Measurements from ENCODE around the gene NF1.

GRCh38 chr17:31148205-31148604 is 53.4 kb downstream of the NF1 start:
- TF ChIP-seq CTCF (IDR thresholded peaks at IDR 0.05) (no peak), EP300 (IDR thresholded peaks at IDR 0.05) (no peak)

All from sigmoid colon (tissue), 4 donors.